CD14-positive monocyte (primary cell): ENCODE results near the gene GLDN. TPM values are rescaled to one million over a fixed set of nuclear protein-coding genes. Genes with fewer than 3 reads are reported as not detected.
A peak's percentile ranks its signal among the peaks of the same experiment; 100 is the strongest.

Experiments used
- DNase-seq, 3 donors: peaks; one replicate each; pipeline ENCODE4 v3.0.0-alpha.2; 2011 to 2022
- H2AFZ ChIP-seq: 2 replicates; pipeline ENCODE4 v1.6.0; 2012; ENCODE audit warnings: mild to moderate bottlenecking, low read depth, low read length, inconsistent platforms; ENCODE audit not compliant: insufficient read depth, poor library complexity, severe bottlenecking
- H3K27ac ChIP-seq, 2 donors: 1 replicate in 1 of 2; 2 replicates in 1 of 2; pipeline ENCODE4 v1.5.1; 2012 to 2013; ENCODE audit warnings: low read length in 2 of 2, control low read depth in 1 of 2, inconsistent platforms in 1 of 2, low read depth in 1 of 2, mild to moderate bottlenecking in 1 of 2
- H3K27me3 ChIP-seq, 2 donors: one replicate each; pipeline versions ENCODE4 v1.6.0 to v1.6.1; 2011 to 2013; ENCODE audit warnings: low read length in 2 of 2; ENCODE audit not compliant: control insufficient read depth in 2 of 2, insufficient read depth in 2 of 2
- H3K36me3 ChIP-seq, 2 donors: replicated peaks in 1 of 2; 1 replicate in 1 of 2; 2 replicates in 1 of 2; pipeline versions ENCODE4 v1.5.1 to v1.6.1; 2012 to 2013; ENCODE audit warnings: low read length in 2 of 2, control low read depth in 1 of 2, inconsistent platforms in 1 of 2, mild to moderate bottlenecking in 1 of 2; ENCODE audit not compliant: insufficient read depth in 2 of 2, control insufficient read depth in 1 of 2
- H3K4me1 ChIP-seq, 2 donors: 1 replicate in 1 of 2; 2 replicates in 1 of 2; pipeline versions ENCODE4 v1.5.1 to v1.6.1; 2012 to 2013; ENCODE audit warnings: low read length in 2 of 2, control low read depth in 1 of 2, inconsistent platforms in 1 of 2, mild to moderate bottlenecking in 1 of 2, moderate library complexity in 1 of 2; ENCODE audit not compliant: insufficient read depth in 2 of 2, control insufficient read depth in 1 of 2
- H3K4me2 ChIP-seq: replicated peaks from 2 replicates; pipeline ENCODE3; 2012; ENCODE audit warnings: low read length, moderate library complexity, mild to moderate bottlenecking; ENCODE audit not compliant: poor library complexity, severe bottlenecking; ENCODE audit errors: extremely low read depth
- H3K4me3 ChIP-seq, 3 experiments: fragments of 200-600 bp in 1 of 3; sonication (generic) in 1 of 3; replicated peaks in 1 of 3; 1 replicate in 2 of 3; 2 replicates in 1 of 3; pipeline ENCODE4 v1.5.1; 2011 to 2013; ENCODE audit warnings: low read length in 3 of 3, mild to moderate bottlenecking in 3 of 3, control low read depth in 2 of 3, low read depth in 2 of 3, inconsistent platforms in 1 of 3, moderate library complexity in 1 of 3
- H3K79me2 ChIP-seq: 2 replicates; pipeline ENCODE4 v1.6.0; 2012; ENCODE audit warnings: mild to moderate bottlenecking, control low read depth, inconsistent platforms, low read length, moderate library complexity; ENCODE audit not compliant: insufficient read depth
- H3K9ac ChIP-seq: 2 replicates; pipeline ENCODE4 v1.6.0; 2017; ENCODE audit warnings: low read length, mild to moderate bottlenecking; ENCODE audit not compliant: insufficient read depth, poor library complexity, severe bottlenecking
- H3K9me3 ChIP-seq, 2 donors: replicated peaks in 1 of 2; 1 replicate in 1 of 2; 2 replicates in 1 of 2; pipeline versions ENCODE4 v1.5.1 to v1.6.1; 2012 to 2013; ENCODE audit warnings: low read length in 2 of 2, control low read depth in 1 of 2; ENCODE audit not compliant: control insufficient read depth in 1 of 2, insufficient read depth in 1 of 2
- H4K20me1 ChIP-seq: 2 replicates; pipeline ENCODE4 v1.6.0; 2012; ENCODE audit warnings: mild to moderate bottlenecking, low read length, control low read depth, moderate library complexity; ENCODE audit not compliant: insufficient read depth
- H3K27ac Mint-ChIP-seq, 7 donors: one replicate each; pipeline ENCODE4 v1.8.0; 2020; ENCODE audit warnings: mild to moderate bottlenecking in 7 of 7, mixed read lengths in 7 of 7, moderate library complexity in 6 of 7, inconsistent platforms in 2 of 7
- H3K27me3 Mint-ChIP-seq, 3 donors: one replicate each; pipeline ENCODE4 v1.8.0; 2021 to 2022; ENCODE audit warnings: low read depth in 3 of 3, mild to moderate bottlenecking in 3 of 3, mixed read lengths in 3 of 3, moderate library complexity in 3 of 3, inconsistent platforms in 1 of 3
- H3K36me3 Mint-ChIP-seq, 2 donors: one replicate each; pipeline ENCODE4 v1.8.0; 2020; ENCODE audit warnings: mixed read lengths in 2 of 2, inconsistent platforms in 1 of 2, mild to moderate bottlenecking in 1 of 2
- H3K4me1 Mint-ChIP-seq: one replicate; pipeline ENCODE4 v1.8.0; 2020; ENCODE audit warnings: mild to moderate bottlenecking, mixed read lengths
- H3K4me3 Mint-ChIP-seq, 2 donors: one replicate each; pipeline ENCODE4 v1.8.0; 2020; ENCODE audit warnings: mild to moderate bottlenecking in 2 of 2, mixed read lengths in 2 of 2, moderate library complexity in 1 of 2
- H3K9me3 Mint-ChIP-seq, 7 donors: one replicate each; pipeline ENCODE4 v1.8.0; 2020 to 2022; ENCODE audit warnings: mixed read lengths in 7 of 7, mild to moderate bottlenecking in 6 of 7, moderate library complexity in 6 of 7, inconsistent platforms in 2 of 7
- CTCF ChIP-seq: fragments of 200-600 bp; IDR thresholded peaks from one replicate; pipeline ENCODE4 v1.8.0; 2022; ENCODE audit warnings: antibody characterized with exemption, mild to moderate bottlenecking
- WGBS: methylation state at CpG from one replicate; pipeline ENCODE4 v1.1.5; 2013; ENCODE audit warnings: missing lambda C conversion rate; ENCODE audit not compliant: insufficient coverage; 5-methylcytosine and 5-hydroxymethylcytosine counted together
- intact Hi-C, 2 donors: fragments of 100-400 bp; cut with micrococcal nuclease; formaldehyde crosslinking; loops; one replicate each; pipeline versions ENCODE4 v1.15.0 to v1.15.1; 2023
- polyA plus RNA-seq, 3 donors: library from polyadenylated mRNA; depleted of rRNA in 1 of 3; unstranded in 2 of 3; stranded (reverse) in 1 of 3; fragments of 300-500 nt in 2 of 3; fragments of >200 nt in 1 of 3; fragmentation: Illumina TruSeq in 2 of 3; gene quantifications; 1 replicate in 2 of 3; 2 replicates in 1 of 3; pipeline ENCODE4 v1.2.3, GENCODE V29; 2012 to 2021

GLDN gene
- polyA plus RNA-seq, 3 donors, result 0.04 TPM; not detected in 2

GRCh38 chr15:51356983-51357382 is 15.5 kb downstream of the GLDN start:
- 98% methylated on average over 5 of the region's 6 CpGs for WGBS
- no peak for TF ChIP-seq CTCF
- DNase-seq, result no peak
- H3K9ac ChIP-seq, result no peak overlapping the region
- H4K20me1 ChIP-seq, result no peaks in the 10 kb centered on the region
- peaks cover 0 to 8% of the 10 kb centered on the region in 2 donors for H3K4me1 ChIP-seq
- H2AFZ ChIP-seq, result no peak overlapping the region
- no peak overlapping the region for H3K27ac ChIP-seq
- no peaks in the 10 kb centered on the region for H3K36me3 Mint-ChIP-seq
- peaks cover 0 to 7% (median 2%) of the 10 kb centered on the region in 7 donors for H3K9me3 Mint-ChIP-seq
- intact Hi-C loops, result no loop called here
- H3K4me3 ChIP-seq, result no peak overlapping the region
- H3K27me3 ChIP-seq, result no peaks in the 10 kb centered on the region
- H3K27me3 Mint-ChIP-seq, result peaks cover 2 to 4% (median 2%) of the 10 kb centered on the region in 3 donors
- peak overlapping the region in 1 of 2 donors; percentile 22 for H3K4me3 Mint-ChIP-seq
- no peaks in the 10 kb centered on the region for H3K79me2 ChIP-seq
- peaks cover 17% of the 10 kb centered on the region for H3K4me1 Mint-ChIP-seq
- H3K9me3 ChIP-seq, result no peaks in the 10 kb centered on the region
- H3K4me2 ChIP-seq, result no peak overlapping the region
- no peaks in the 10 kb centered on the region for H3K36me3 ChIP-seq
- peak overlapping the region in 1 of 7 donors; percentile 42 for H3K27ac Mint-ChIP-seq

GRCh38 chr15:51359981-51360380 is 18.5 kb downstream of the GLDN start:
- Histone ChIP-seq H4K20me1 (no peaks in the 10 kb centered on the region), H3K9ac (no peak overlapping the region), H3K27me3 (peaks cover 2% of the 10 kb centered on the region in 2 donors), H3K4me3 (no peak overlapping the region), H3K27ac (no peak overlapping the region), H3K36me3 (no peaks in the 10 kb centered on the region), H3K4me2 (no peak overlapping the region), H3K4me1 (peaks cover 0 to 8% of the 10 kb centered on the region in 2 donors), H2AFZ (no peak overlapping the region), H3K79me2 (no peaks in the 10 kb centered on the region), H3K9me3 (no peaks in the 10 kb centered on the region)
- Mint-ChIP-seq H3K4me1 (peaks cover 14% of the 10 kb centered on the region), H3K36me3 (no peaks in the 10 kb centered on the region), H3K27ac (peak overlapping the region in 1 of 7 donors; percentile 71), H3K4me3 (no peak overlapping the region), H3K9me3 (peaks cover 0 to 5% (median 2%) of the 10 kb centered on the region in 7 donors), H3K27me3 (peaks cover 0 to 6% (median 3%) of the 10 kb centered on the region in 3 donors)
- 49% methylated on average over 7 of the region's 7 CpGs for WGBS
- no peak for TF ChIP-seq CTCF
- intact Hi-C loops, result no loop called here
- DNase-seq, result peak in 1 of 3 donors; percentile 27
